K562 (cell line): Measurements from ENCODE around the gene TIMP3. TPM values are rescaled to one million over a fixed set of nuclear protein-coding genes. Genes with fewer than 3 reads are reported as not detected.

Experiments used
- BHLHE40 ChIP-seq: IDR thresholded peaks from 2 replicates; pipeline ENCODE4 v1.6.1; 2011; ENCODE audit warnings: low read length, improper control_type of control experiment
- CBFA2T2 ChIP-seq: fragments of 450-650 bp; conservative IDR thresholded peaks from 2 replicates; pipeline ENCODE4 v1.6.1; 2017; ENCODE audit warnings: mild to moderate bottlenecking
- CBX3 ChIP-seq, 2 experiments: IDR thresholded peaks; 1 replicate in 1 of 2; 2 replicates in 1 of 2; pipeline ENCODE4 v1.6.1; 2012; ENCODE audit warnings: inconsistent platforms in 2 of 2, low read length in 2 of 2, borderline replicate concordance in 1 of 2, control low read depth in 1 of 2
- FOSL1 ChIP-seq: fragments of 200-800 bp; sonication (Bioruptor generic); conservative IDR thresholded peaks from 2 replicates; pipeline ENCODE4 v1.6.1; 2016; ENCODE audit warnings: missing genetic modification characterization, missing compliant biosample characterization
- HNRNPL ChIP-seq: fragments of 200-400 bp; formaldehyde crosslinking; IDR thresholded peaks from 2 replicates; pipeline ENCODE4 v1.6.1; 2017; ENCODE audit warnings: low read depth, mild to moderate bottlenecking, low read length
- LARP7 ChIP-seq: fragments of 450-650 bp; IDR thresholded peaks from 2 replicates; pipeline ENCODE4 v1.6.1; 2016
- NFIC ChIP-seq: fragments of 450-650 bp; IDR thresholded peaks from 2 replicates; pipeline ENCODE4 v1.6.1; 2017; ENCODE audit warnings: mild to moderate bottlenecking, inconsistent platforms
- NR3C1 ChIP-seq: sonication (generic); formaldehyde crosslinking; IDR thresholded peaks from 2 replicates; pipeline ENCODE4 v1.8.1; 2022; ENCODE audit warnings: missing genetic modification reagents
- POLR3G ChIP-seq: IDR thresholded peaks from 2 replicates; pipeline ENCODE4 v1.6.1; 2011; ENCODE audit not compliant: insufficient read length, insufficient replicate concordance; ENCODE audit errors: extremely low read depth
- RBBP5 ChIP-seq: fragments of 200-600 bp; sonication (generic); IDR thresholded peaks from 2 replicates; pipeline ENCODE4 v1.6.1; 2012; ENCODE audit warnings: borderline replicate concordance, mild to moderate bottlenecking, low read length, control low read depth, inconsistent platforms; ENCODE audit not compliant: insufficient read depth, poor library complexity, severe bottlenecking
- TEAD4 ChIP-seq, 2 experiments: sonication (generic) in 1 of 2; formaldehyde crosslinking in 1 of 2; IDR thresholded peaks; 2 replicates each; pipeline versions ENCODE4 v1.6.1 to v1.8.0; 2012 to 2022; ENCODE audit warnings: borderline replicate concordance in 1 of 2, inconsistent platforms in 1 of 2, low read length in 1 of 2, mild to moderate bottlenecking in 1 of 2, missing genetic modification reagents in 1 of 2
- ZNF212 ChIP-seq: fragments of 450-650 bp; formaldehyde crosslinking; IDR thresholded peaks from 2 replicates; pipeline ENCODE4 v1.4.0; 2020; ENCODE audit warnings: mild to moderate bottlenecking
- polyA plus RNA-seq, 8 experiments: library from polyadenylated mRNA; depleted of rRNA in 4 of 8; stranded (reverse) in 5 of 8; unstranded in 3 of 8; fragments of >200 nt; fragmentation: Nextera tagmentation in 2 of 8; fragmentation: Illumina TruSeq in 1 of 8; extraction: Ambion mirVana in 2 of 8; extraction: Trizol in 1 of 8; gene quantifications; 2 replicates each; pipeline versions ENCODE4 v1.2.1 to v1.2.3, GENCODE V29; 2011 to 2014; ENCODE audit warnings: inconsistent platforms in 1 of 8, missing spikeins in 1 of 8
- total RNA-seq, 7 experiments: library from RNA; depleted of rRNA in 6 of 7; stranded (reverse); fragments of >200 nt in 6 of 7; fragmentation: Illumina TruSeq in 2 of 7; extraction: Trizol in 2 of 7; gene quantifications; 2 replicates each; pipeline versions ENCODE4 v1.2.1 to v1.2.3, GENCODE V29; 2011 to 2021; ENCODE audit warnings: low replicate concordance in 1 of 7
- TF ChIP-seq, protein P1 (sequence below), 2 experiments: IDR thresholded peaks; 2 replicates each; pipeline ENCODE4 v1.6.1; 2011; ENCODE audit warnings: borderline replicate concordance in 1 of 2, control low read depth in 1 of 2, low read depth in 1 of 2, low read length in 1 of 2, mild to moderate bottlenecking in 1 of 2, mixed read lengths in 1 of 2, moderate library complexity in 1 of 2; ENCODE audit not compliant: insufficient read depth in 1 of 2, insufficient read length in 1 of 2, poor library complexity in 1 of 2, severe bottlenecking in 1 of 2; ENCODE audit errors: extremely low read depth in 1 of 2
- TF ChIP-seq, protein P2 (sequence below): fragments of 250-450 bp; sonication (Bioruptor Pico); IDR thresholded peaks from 2 replicates; pipeline ENCODE4 v1.5.0; 2021; ENCODE audit warnings: mild to moderate bottlenecking, moderate library complexity
- TF ChIP-seq, protein P3 (sequence below): sonication (generic); formaldehyde crosslinking; IDR thresholded peaks from 2 replicates; pipeline ENCODE4 v1.8.0; 2023; ENCODE audit warnings: mild to moderate bottlenecking, missing genetic modification reagents
- TF ChIP-seq, protein P4 (sequence below): fragments of 200-800 bp; sonication (Bioruptor generic); IDR thresholded peaks from 2 replicates; pipeline ENCODE4 v1.6.1; 2016; ENCODE audit warnings: missing genetic modification characterization, missing compliant biosample characterization

TIMP3 gene
- total and polyA plus RNA-seq, 9 of the 15 experiments (the other 6 are each of a cell fraction or from before 2014, with no cell fraction given) = 0.07 to 0.73 (median 0.18) TPM

DNA sequence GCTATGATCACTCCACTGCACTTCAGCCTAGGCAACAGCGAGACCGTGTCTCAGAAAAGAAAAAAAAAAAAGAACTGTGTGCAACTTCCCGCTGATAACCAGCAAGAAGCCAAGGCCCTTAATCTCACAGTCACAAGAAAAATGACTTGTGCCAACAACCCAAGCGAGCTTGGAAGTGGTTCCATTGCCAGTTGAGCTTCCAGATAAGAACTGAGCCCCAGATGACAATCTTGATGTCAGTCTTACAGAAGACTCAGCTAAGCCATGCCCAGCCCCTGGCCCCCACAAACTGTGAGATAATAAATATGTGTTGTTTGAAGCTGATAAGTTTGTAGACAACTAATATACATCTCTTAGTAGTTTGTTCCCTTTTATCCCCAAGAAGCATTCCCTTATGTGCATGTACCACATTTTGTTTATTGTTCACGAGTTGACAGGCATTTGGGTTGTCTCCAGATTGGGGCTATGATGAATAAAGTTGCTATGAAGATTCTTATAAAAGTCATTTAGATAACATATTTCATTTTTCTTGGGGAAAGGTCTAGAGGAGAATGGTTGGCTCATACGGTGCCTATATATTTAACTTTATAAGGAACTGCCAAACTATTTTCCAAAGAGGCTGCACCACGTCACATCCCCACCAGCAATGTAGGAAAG is 85.9 kb downstream of the TIMP3 start (continued):
- TF ChIP-seq, protein P1, sequence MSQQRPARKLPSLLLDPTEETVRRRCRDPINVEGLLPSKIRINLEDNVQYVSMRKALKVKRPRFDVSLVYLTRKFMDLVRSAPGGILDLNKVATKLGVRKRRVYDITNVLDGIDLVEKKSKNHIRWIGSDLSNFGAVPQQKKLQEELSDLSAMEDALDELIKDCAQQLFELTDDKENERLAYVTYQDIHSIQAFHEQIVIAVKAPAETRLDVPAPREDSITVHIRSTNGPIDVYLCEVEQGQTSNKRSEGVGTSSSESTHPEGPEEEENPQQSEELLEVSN (IDR thresholded peaks at IDR 0.05; ENCODE audit: borderline replicate concordance in 1 of 2, extremely low read depth in 1 of 2, insufficient read depth in 1 of 2, insufficient read length in 1 of 2, low read depth in 1 of 2, low read length in 1 of 2, poor library complexity in 1 of 2, severe bottlenecking in 1 of 2) = no peak
- TF ChIP-seq TEAD4 (IDR thresholded peaks at IDR 0.05; ENCODE audit: low read length) = peak; percentile 60
- no peak for TF ChIP-seq TEAD4 (CRISPR knock-in tag; IDR thresholded peaks at IDR 0.05; ENCODE audit: borderline replicate concordance)
- TF ChIP-seq CBFA2T2 = peak; percentile 72
- TF ChIP-seq, protein P2, sequence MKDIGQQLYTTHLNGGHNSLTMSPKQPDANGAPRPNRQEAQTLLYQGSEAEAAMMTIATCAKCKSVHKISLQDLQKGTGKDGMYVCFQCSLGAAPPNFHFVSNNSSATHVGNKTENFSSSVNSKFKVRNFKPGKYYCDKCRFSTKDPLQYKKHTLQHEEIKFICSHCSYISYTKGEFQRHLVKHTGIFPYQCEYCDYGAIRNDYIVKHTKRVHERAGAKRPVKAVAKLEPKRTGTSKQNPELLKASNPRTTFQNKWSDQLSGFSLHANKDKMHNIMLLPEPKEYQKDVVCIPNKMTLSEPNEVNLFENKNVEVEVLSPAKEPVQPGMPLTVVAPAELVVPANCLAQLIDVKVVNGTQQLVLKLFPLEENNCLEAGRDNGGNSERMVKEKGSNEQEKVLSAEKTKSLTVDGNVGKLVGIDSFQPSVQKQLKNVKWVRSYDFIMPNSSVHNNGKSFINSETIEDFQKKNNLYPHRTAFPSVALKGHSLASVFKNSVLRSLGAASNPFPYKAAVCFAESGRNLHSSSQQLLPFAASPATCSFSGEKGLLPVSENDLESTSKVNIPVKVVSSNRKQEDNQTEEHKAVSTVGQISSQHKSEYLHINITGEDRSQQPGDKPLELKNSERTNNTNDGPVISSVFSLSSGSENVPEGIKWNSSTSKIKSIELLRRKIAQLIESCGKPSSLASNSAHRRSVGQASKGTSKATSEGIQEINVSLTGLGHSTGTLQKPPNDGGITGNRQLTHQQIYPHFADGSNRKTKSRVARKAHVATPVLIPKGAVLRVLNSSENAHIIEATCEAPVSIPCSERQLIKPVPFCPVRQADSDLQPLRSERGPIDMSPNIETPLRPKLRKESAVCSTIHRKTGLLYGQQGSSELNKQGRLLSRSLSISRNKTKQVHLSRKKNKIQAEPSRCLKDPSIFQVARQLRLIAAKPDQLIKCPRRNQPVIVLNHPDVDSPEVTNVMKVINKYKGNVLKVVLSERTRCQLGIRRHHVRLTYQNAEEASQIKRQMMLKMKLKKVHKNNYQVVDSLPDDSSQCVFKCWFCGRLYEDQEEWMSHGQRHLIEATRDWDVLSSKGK (CRISPR knock-in tag) = no peak
- no peak for TF ChIP-seq ZNF212
- TF ChIP-seq, protein P3, sequence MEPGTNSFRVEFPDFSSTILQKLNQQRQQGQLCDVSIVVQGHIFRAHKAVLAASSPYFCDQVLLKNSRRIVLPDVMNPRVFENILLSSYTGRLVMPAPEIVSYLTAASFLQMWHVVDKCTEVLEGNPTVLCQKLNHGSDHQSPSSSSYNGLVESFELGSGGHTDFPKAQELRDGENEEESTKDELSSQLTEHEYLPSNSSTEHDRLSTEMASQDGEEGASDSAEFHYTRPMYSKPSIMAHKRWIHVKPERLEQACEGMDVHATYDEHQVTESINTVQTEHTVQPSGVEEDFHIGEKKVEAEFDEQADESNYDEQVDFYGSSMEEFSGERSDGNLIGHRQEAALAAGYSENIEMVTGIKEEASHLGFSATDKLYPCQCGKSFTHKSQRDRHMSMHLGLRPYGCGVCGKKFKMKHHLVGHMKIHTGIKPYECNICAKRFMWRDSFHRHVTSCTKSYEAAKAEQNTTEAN (CRISPR knock-in tag) = no peak
- peak; percentile 36; the same call in 1 of the 2 replicates for TF ChIP-seq FOSL1
- no peak for TF ChIP-seq NR3C1
- TF ChIP-seq LARP7 = no peak
- TF ChIP-seq NFIC = peak; percentile 39
- TF ChIP-seq POLR3G = no peak
- TF ChIP-seq HNRNPL = no peak
- TF ChIP-seq, protein P4, sequence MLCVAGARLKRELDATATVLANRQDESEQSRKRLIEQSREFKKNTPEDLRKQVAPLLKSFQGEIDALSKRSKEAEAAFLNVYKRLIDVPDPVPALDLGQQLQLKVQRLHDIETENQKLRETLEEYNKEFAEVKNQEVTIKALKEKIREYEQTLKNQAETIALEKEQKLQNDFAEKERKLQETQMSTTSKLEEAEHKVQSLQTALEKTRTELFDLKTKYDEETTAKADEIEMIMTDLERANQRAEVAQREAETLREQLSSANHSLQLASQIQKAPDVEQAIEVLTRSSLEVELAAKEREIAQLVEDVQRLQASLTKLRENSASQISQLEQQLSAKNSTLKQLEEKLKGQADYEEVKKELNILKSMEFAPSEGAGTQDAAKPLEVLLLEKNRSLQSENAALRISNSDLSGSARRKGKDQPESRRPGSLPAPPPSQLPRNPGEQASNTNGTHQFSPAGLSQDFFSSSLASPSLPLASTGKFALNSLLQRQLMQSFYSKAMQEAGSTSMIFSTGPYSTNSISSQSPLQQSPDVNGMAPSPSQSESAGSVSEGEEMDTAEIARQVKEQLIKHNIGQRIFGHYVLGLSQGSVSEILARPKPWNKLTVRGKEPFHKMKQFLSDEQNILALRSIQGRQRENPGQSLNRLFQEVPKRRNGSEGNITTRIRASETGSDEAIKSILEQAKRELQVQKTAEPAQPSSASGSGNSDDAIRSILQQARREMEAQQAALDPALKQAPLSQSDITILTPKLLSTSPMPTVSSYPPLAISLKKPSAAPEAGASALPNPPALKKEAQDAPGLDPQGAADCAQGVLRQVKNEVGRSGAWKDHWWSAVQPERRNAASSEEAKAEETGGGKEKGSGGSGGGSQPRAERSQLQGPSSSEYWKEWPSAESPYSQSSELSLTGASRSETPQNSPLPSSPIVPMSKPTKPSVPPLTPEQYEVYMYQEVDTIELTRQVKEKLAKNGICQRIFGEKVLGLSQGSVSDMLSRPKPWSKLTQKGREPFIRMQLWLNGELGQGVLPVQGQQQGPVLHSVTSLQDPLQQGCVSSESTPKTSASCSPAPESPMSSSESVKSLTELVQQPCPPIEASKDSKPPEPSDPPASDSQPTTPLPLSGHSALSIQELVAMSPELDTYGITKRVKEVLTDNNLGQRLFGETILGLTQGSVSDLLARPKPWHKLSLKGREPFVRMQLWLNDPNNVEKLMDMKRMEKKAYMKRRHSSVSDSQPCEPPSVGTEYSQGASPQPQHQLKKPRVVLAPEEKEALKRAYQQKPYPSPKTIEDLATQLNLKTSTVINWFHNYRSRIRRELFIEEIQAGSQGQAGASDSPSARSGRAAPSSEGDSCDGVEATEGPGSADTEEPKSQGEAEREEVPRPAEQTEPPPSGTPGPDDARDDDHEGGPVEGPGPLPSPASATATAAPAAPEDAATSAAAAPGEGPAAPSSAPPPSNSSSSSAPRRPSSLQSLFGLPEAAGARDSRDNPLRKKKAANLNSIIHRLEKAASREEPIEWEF (CRISPR knock-in tag) = no peak
- TF ChIP-seq BHLHE40 = no peak
- no peak for TF ChIP-seq CBX3 (IDR thresholded peaks at IDR 0.05; ENCODE audit: borderline replicate concordance in 1 of 2, low read length in 2 of 2)
- TF ChIP-seq RBBP5 = no peak
